ENCODE results near the gene DEFB113.

The DEFB113 gene

GRCh38 chr6:49969605-49970004 lies at the start of gene DEFB113:
Gene DEFB113 (minus strand): TSS chr6:49969625. CDS start chr6:49969625, 0 bp downstream.
- H3K27ac ChIP-seq: no peak within 1 kb of the TSS
- TF ChIP-seq ZFX (IDR thresholded peaks at IDR 0.05) (no peak), CTCF (conservative IDR thresholded peaks at IDR 0.05) (no peak)

GRCh38 chr6:50007819-50008218 lies 38.4 kb upstream of the DEFB113 start:
- TF ChIP-seq ZFX (IDR thresholded peaks at IDR 0.05): no peak

GRCh38 chr6:50003139-50003538 lies 33.7 kb upstream of the DEFB113 start:
- H3K27ac ChIP-seq: no peak overlapping the region
- TF ChIP-seq ZFX (IDR thresholded peaks at IDR 0.05): no peak
- TF ChIP-seq CTCF (conservative IDR thresholded peaks at IDR 0.05): no peak

More at GRCh38 chr6:50007819-50008218, 38.4 kb upstream of the DEFB113 start:
- no peak overlapping the region for H3K27ac ChIP-seq

GRCh38 chr6:49995278-49995677 lies 25.9 kb upstream of the DEFB113 start:
- no peak for TF ChIP-seq CTCF (conservative IDR thresholded peaks at IDR 0.05)
- TF ChIP-seq ZFX (IDR thresholded peaks at IDR 0.05): no peak

GRCh38 chr6:49988900-49989299 lies 19.5 kb upstream of the DEFB113 start:
- TF ChIP-seq CTCF (conservative IDR thresholded peaks at IDR 0.05): no peak
- TF ChIP-seq ZFX (IDR thresholded peaks at IDR 0.05): no peak

More at GRCh38 chr6:49995278-49995677, 25.9 kb upstream of the DEFB113 start:
- H3K27ac ChIP-seq: no peak overlapping the region

GRCh38 chr6:49987749-49988148 lies 18.3 kb upstream of the DEFB113 start:
- no peak overlapping the region for H3K27ac ChIP-seq
- TF ChIP-seq ZFX (IDR thresholded peaks at IDR 0.05) (no peak), CTCF (conservative IDR thresholded peaks at IDR 0.05) (no peak)

More at GRCh38 chr6:49988900-49989299, 19.5 kb upstream of the DEFB113 start:
- no peak overlapping the region for H3K27ac ChIP-seq

- TF ChIP-seq CTCF (conservative IDR thresholded peaks at IDR 0.05) (no peak), ZFX (IDR thresholded peaks at IDR 0.05) (no peak)
- H3K27ac ChIP-seq: no peak overlapping the region
Observed at GRCh38 chr6:49986551-49986950, 17.1 kb upstream of the DEFB113 start.

GRCh38 chr6:49982046-49982445 lies 12.6 kb upstream of the DEFB113 start:
- TF ChIP-seq ZFX (IDR thresholded peaks at IDR 0.05): no peak
- no peak for TF ChIP-seq CTCF (conservative IDR thresholded peaks at IDR 0.05)

More at GRCh38 chr6:49982046-49982445, 12.6 kb upstream of the DEFB113 start:
- H3K27ac ChIP-seq: no peak overlapping the region

All from C4-2B (cell line).